Right lobe of liver (tissue), 6 donors: Measurements from ENCODE around the gene ABHD2. TPM values are rescaled to one million over a fixed set of nuclear protein-coding genes. Genes with fewer than 3 reads are reported as not detected.

Experiments used
- ATAC-seq, 4 donors: fragments of 200-7000 bp; cut with Tn5 transposase; one replicate each; pipeline ENCODE4 v1.9.1; 2020; ENCODE audit warnings: mild to moderate bottlenecking in 4 of 4, moderate library complexity in 4 of 4
- DNase-seq, 3 donors: peaks; one replicate each; pipeline ENCODE4 v3.0.0-alpha.2; 2020
- H3K27ac ChIP-seq, 3 donors: fragments of 200-600 bp; one replicate each; pipeline ENCODE4 v1.8.0; 2022
- H3K27me3 ChIP-seq, 2 donors: fragments of 200-600 bp; one replicate each; pipeline ENCODE4 v1.8.0; 2022
- H3K36me3 ChIP-seq, 4 donors: fragments of 200-600 bp; sonication (generic) in 1 of 4; one replicate each; pipeline versions ENCODE4 v1.5.1 to v1.8.0; 2017 to 2022; ENCODE audit warnings: control low read depth in 1 of 4
- H3K4me1 ChIP-seq, 4 donors: fragments of 200-600 bp; sonication (generic) in 1 of 4; one replicate each; pipeline versions ENCODE4 v1.5.1 to v1.8.0; 2017 to 2022; ENCODE audit warnings: control low read depth in 1 of 4
- H3K4me3 ChIP-seq, 3 donors: fragments of 200-600 bp; one replicate each; pipeline ENCODE4 v1.8.0; 2022
- H3K9me3 ChIP-seq, 4 donors: fragments of 200-600 bp; sonication (generic) in 1 of 4; one replicate each; pipeline versions ENCODE4 v1.5.1 to v1.8.0; 2017 to 2022; ENCODE audit warnings: control low read depth in 1 of 4
- POLR2A ChIP-seq: fragments of 450-650 bp; IDR thresholded peaks from one replicate; pipeline ENCODE4 v1.6.1; 2017; ENCODE audit warnings: antibody characterized with exemption, mild to moderate bottlenecking
- WGBS: methylation state at CpG from one replicate; pipeline ENCODE4 v1.1.6; 2018; ENCODE audit warnings: low coverage, low lambda C conversion rate; ENCODE audit not compliant: insufficient coverage; ENCODE audit errors: missing lambda C conversion rate; 5-methylcytosine and 5-hydroxymethylcytosine counted together
- intact Hi-C, 2 donors: fragments of 100-400 bp; cut with DNase I; formaldehyde crosslinking; loops; one replicate each; pipeline versions ENCODE4 v1.11.2 to v1.14.1; 2022
- total RNA-seq, 6 experiments: library from RNA; depleted of rRNA in 2 of 6; stranded (reverse); fragments of >200 nt in 2 of 6; fragmentation: NEBNext Ultra II Directional in 3 of 6; extraction: Animal tissue kit (Norgen Biotek cat#: 25700) in 3 of 6; gene quantifications; one replicate each; pipeline versions ENCODE4 v1.1.0 to v1.2.4, GENCODE V29; 2016 to 2023
- TF ChIP-seq, protein P1 (sequence below), 4 donors: fragments of 200-600 bp in 3 of 4; fragments of 450-650 bp in 1 of 4; IDR thresholded peaks; one replicate each; pipeline versions ENCODE4 v1.5.1 to v1.8.0; 2016 to 2022; ENCODE audit warnings: antibody characterized with exemption in 4 of 4, mild to moderate bottlenecking in 2 of 4
- donor health status: DM: no; HTN: yes; CAD: no.
- donor health status: DM: no; HTN: no; CAD: no.
- donor health status: DM: no; HTN: no; CAD: no.
- donor health status: DM: no; HTN: yes; CAD: no.
- donor health status: DM: no; HTN: yes; CAD: no.

The ABHD2 gene
- total RNA-seq, 6 experiments from 2014 or later = 136 to 392 (median 315) TPM

DNA sequence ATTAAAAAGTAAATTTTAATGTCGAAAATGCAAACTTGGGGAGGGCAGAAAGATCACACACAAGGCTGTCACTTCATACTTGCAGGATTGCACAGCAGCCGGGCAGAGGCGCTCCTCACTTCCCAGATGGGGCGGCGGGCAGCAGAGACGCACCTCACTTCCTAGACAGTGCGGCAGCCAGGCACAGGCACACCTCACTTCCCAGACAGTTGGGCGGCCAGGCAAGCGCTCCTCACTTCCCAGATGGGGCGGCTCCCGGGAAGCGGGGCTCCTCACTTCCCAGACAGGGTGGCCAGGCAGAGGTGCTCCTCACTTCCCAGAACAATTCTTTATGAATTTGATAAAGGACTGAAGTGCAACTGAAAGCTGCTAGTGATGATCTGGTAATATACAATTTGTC lies 111.9 kb downstream of the ABHD2 start:
- DNase-seq = no peak
- Histone ChIP-seq H3K9me3 (no peaks in the 10 kb centered on the region), H3K27ac (no peak overlapping the region), H3K36me3 (peaks cover 0 to 50% (median 19%) of the 10 kb centered on the region in 4 donors), H3K27me3 (no peaks in the 10 kb centered on the region), H3K4me3 (no peak overlapping the region), H3K4me1 (peaks cover 0 to 5% (median 0%) of the 10 kb centered on the region in 4 donors)
- ATAC-seq = no peak
- 94% methylated on average over 9 of the region's 12 CpGs for WGBS
- TF ChIP-seq POLR2A = no peak
- TF ChIP-seq, protein P1, sequence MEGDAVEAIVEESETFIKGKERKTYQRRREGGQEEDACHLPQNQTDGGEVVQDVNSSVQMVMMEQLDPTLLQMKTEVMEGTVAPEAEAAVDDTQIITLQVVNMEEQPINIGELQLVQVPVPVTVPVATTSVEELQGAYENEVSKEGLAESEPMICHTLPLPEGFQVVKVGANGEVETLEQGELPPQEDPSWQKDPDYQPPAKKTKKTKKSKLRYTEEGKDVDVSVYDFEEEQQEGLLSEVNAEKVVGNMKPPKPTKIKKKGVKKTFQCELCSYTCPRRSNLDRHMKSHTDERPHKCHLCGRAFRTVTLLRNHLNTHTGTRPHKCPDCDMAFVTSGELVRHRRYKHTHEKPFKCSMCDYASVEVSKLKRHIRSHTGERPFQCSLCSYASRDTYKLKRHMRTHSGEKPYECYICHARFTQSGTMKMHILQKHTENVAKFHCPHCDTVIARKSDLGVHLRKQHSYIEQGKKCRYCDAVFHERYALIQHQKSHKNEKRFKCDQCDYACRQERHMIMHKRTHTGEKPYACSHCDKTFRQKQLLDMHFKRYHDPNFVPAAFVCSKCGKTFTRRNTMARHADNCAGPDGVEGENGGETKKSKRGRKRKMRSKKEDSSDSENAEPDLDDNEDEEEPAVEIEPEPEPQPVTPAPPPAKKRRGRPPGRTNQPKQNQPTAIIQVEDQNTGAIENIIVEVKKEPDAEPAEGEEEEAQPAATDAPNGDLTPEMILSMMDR (IDR thresholded peaks at IDR 0.05) = no peak
- intact Hi-C loops = no loop called here

DNA sequence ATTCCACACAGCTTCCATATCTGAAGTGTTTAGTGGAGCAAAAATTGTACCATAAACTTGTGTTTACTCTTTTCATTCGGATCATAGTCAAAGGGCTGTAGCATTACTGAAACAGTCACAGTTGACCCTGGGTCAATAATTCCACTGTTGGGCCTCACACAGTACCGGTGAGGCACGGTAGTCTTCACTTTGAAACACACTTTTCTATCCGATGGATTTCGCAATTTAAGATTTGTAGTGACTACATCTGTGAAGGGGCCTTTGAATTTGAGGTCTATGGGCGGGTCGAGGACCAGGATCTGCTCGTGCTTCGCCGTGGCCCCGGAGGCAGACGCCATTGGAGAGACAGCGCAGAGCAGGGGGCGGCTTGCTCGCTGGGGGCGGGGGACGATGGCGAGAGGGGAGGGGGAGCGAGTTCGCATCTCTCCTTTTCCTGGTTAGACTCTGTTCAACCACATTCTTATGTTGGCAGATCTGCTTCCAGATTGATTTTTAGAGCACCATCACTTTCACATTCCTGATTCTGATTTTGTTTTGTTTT lies 113.3 kb downstream of the ABHD2 start:
- TF ChIP-seq, protein P1 (IDR thresholded peaks at IDR 0.05) = no peak
- no peak for TF ChIP-seq POLR2A
- no peak overlapping the region for H3K4me3 ChIP-seq
- no peaks in the 10 kb centered on the region for H3K4me1 ChIP-seq
- intact Hi-C loops = no loop called here
- ATAC-seq = no peak
- no peak overlapping the region for H3K27ac ChIP-seq
- H3K9me3 ChIP-seq = no peaks in the 10 kb centered on the region
- WGBS = 46% methylated on average over 6 of the region's 20 CpGs
- peaks cover 0 to 37% (median 11%) of the 10 kb centered on the region in 4 donors for H3K36me3 ChIP-seq
- DNase-seq = no peak
- no peaks in the 10 kb centered on the region for H3K27me3 ChIP-seq

DNA sequence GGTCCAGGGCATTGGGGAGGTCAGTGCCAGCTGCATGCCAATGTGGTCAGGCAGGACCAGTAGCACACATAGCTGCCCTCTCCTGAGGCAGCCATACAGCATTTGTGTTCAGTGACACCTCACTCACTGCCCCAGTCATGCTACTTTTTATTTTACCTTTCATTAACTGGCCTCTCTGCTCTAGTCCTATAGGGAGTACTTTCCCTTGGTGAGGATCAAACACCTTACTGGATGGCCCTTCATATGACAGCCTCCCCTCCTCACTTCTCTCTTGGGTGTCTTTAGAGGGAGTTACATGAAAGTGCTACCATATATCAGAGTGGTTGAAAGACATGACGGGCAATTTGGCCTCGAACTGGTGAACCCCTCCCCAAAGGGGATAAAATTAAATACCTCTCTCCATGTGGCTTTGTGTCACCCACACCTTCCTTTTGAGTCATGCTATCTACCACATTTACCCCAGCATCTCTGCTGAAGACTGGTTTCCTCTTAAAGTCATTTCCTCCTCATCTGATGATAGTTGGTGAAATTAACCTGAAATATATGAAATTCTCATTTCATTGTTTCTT lies 115.5 kb downstream of the ABHD2 start:
- ATAC-seq (peak in 3 of 4 donors; percentile 16 to 43 (median 33)), DNase-seq (no peak)
- no peak overlapping the region for H3K4me3 ChIP-seq
- H3K27ac ChIP-seq = no peak overlapping the region
- WGBS = 16% methylated on average over 2 of the region's 2 CpGs
- intact Hi-C loops = no loop called here
- TF ChIP-seq POLR2A = no peak
- H3K9me3 ChIP-seq = no peaks in the 10 kb centered on the region
- H3K36me3 ChIP-seq = peaks cover 0 to 19% (median 4%) of the 10 kb centered on the region in 4 donors
- H3K27me3 ChIP-seq = no peaks in the 10 kb centered on the region
- peaks cover 0 to 4% (median 0%) of the 10 kb centered on the region in 4 donors for H3K4me1 ChIP-seq

DNA sequence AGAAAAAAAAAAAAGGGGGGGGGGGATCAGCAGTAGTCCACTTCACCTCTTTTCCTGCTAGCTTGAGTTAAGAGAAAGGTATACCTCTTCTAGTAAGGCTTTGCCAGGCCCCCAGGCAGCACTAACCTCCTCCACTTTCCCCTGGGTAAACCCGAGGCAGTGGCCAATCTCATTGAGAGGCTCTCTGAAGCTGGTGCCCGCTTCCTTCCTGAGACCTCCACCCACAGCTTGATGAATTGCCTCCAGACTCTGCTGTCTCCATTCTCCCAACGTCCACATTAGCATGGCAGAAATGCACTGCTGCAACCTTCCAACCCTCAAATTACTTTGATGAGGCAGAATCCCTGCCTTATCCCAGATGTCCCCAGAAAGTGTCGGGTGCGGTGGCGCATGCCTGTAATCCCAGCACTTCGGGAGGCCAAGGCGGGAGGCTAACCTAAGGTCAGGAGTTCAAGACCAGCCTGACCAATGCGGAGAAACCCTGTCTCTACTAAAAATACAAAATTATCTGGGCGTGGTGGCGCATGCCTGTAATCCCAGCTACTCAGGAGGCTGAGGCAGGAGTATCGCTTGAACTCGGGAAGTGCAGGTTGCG lies 117.8 kb downstream of the ABHD2 start:
- no peak for DNase-seq
- TF ChIP-seq, protein P1 (IDR thresholded peaks at IDR 0.05) = no peak
- TF ChIP-seq POLR2A = no peak
- H3K4me1 ChIP-seq = peaks cover 0 to 4% (median 0%) of the 10 kb centered on the region in 4 donors
- no peak overlapping the region for H3K4me3 ChIP-seq
- H3K9me3 ChIP-seq = no peaks in the 10 kb centered on the region
- intact Hi-C loops = loop anchor here in 1 of 2 donors (5.0 kb wide), 1 partner anchor 91 kb away; no protein-coding TSS in a partner anchor
- 82% methylated on average over 7 of the region's 14 CpGs for WGBS
- ATAC-seq = no peak
- H3K36me3 ChIP-seq = no peaks in the 10 kb centered on the region
- H3K27me3 ChIP-seq = no peaks in the 10 kb centered on the region
- no peak overlapping the region for H3K27ac ChIP-seq

DNA sequence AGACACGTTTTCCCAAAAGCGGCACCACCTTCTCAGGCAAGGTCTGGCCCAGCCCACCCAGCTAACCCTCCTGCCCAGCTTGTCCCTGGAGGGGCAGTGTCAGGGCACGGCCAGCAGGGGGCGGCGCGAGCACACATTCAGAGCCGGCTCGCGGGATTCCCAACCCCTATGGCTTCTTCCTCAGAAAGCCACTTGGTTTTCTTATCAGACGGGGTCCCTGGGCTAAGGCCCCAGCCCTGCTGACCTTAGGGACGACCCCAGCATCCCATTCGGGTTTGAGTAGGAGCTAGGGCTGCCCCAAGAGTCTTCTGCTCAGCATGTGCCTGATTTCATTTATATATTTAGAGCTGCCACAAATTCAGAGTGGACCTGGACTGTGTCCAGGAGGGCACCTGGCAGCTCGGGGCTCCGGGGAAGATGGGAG lies 118.7 kb downstream of the ABHD2 start:
- intact Hi-C loops = loop anchor here in 1 of 2 donors (5.0 kb wide), 1 partner anchor 90 kb away; no protein-coding TSS in a partner anchor
- Histone ChIP-seq H3K27ac (no peak overlapping the region), H3K4me1 (peaks cover 0 to 4% (median 0%) of the 10 kb centered on the region in 4 donors), H3K36me3 (no peaks in the 10 kb centered on the region), H3K4me3 (peak overlapping the region in 1 of 3 donors; percentile 17), H3K27me3 (no peaks in the 10 kb centered on the region), H3K9me3 (no peaks in the 10 kb centered on the region)
- 1% methylated on average over 12 of the region's 14 CpGs for WGBS
- DNase-seq = peak; percentile 74 to 82 (median 76)
- TF ChIP-seq, protein P1 (IDR thresholded peaks at IDR 0.05) = peak; percentile 88 to 98 (median 98)
- TF ChIP-seq POLR2A = no peak
- peak; percentile 91 to 98 (median 94) for ATAC-seq
